ENCODE data around the gene EXOC3L1.

EXOC3L1 gene

DNA sequence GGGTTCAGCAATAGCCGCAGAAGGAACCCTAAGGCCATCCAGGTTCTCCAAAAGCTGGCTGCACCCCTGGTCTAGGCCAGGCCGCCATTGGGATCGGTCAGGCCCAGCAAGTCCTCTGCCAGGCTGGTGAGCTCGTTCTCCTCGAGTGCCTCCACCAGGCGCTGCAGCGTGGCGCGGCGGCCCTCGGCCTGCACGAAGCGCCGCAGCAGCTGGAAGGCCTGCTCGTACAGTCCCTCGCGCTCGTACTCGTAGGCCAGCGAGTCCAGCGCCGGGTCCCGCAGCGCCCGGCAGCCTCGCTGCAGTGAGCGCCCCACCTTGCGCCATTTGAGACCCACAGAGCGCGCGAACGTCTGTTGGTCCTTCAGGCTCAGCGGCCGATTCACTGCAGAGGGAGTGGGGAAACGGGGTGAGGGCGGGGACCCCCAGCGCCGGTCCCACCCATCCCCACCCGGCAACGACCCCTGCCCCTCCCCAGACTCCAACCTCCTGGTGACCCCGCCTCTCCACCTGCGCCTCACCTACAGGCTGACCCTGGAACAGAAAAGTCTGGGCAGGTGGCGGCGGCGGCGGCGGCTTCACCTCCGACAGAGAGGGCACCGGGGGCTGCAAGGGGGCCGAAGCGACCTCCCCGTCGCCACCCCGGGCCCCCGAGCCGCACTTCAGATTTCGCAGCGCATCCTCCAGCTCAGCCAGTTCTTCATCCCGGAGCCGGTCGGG lies 35.2 kb downstream of the EXOC3L1 start:
- Histone ChIP-seq H3K9me3 (ENCODE audit: control insufficient read depth, insufficient read depth, low read depth, low read length) (no peaks in the 10 kb centered on the region), H3K4me1 (ENCODE audit: control insufficient read depth, insufficient read depth, low read length) (0 out of 2 replicates have a peak, but pooled peaks cover 3% of the 10 kb centered on the region), H3K27ac (ENCODE audit: extremely low read depth, low read depth, low read length) (no peak overlapping the region), H3K4me3 (ENCODE audit: low read depth, low read length) (no peak overlapping the region), H3K36me3 (ENCODE audit: control insufficient read depth in 2 of 2, insufficient read depth in 1 of 2, low read length in 2 of 2) (peaks cover 0 to under 1% of the 10 kb centered on the region in 2 experiments; a peak in 1 of 3 replicates)
- ChIA-PET POLR2A (interaction anchor here (0.5 to 2.0 kb wide), 7 partner anchors 15 to 194 kb away, joined by 3 to 10 read pairs (median 4); partner anchors contain the start of genes CES3 and NOL3), CTCF (interaction anchor here (0.5 to 7.4 kb wide), 53 partner anchors 10 to 292 kb away, joined by 3 to 155 read pairs (median 6); partner anchors contain the start of genes CBFB, CES3, EXOC3L1 and NOL3)
- TF ChIP-seq ZNF133 (tag by site-specific recombination; IDR thresholded peaks at IDR 0.05) (peak; percentile 94), ZNF292 (tag by site-specific recombination; IDR thresholded peaks at IDR 0.05; ENCODE audit: borderline replicate concordance, low read depth) (no peak)

GRCh38 chr16:67151431-67152097 lies 38.4 kb downstream of the EXOC3L1 start:
- Histone ChIP-seq H3K4me3 (ENCODE audit: low read depth, low read length) (no peak overlapping the region), H3K36me3 (ENCODE audit: control insufficient read depth in 2 of 2, insufficient read depth in 1 of 2, low read length in 2 of 2) (peaks cover 0 to 31% of the 10 kb centered on the region in 2 experiments; a peak in 1 of 3 replicates), H3K27ac (ENCODE audit: extremely low read depth, low read depth, low read length) (no peak overlapping the region), H3K4me1 (ENCODE audit: control insufficient read depth, insufficient read depth, low read length) (0 out of 2 replicates have a peak, but pooled peaks cover 3% of the 10 kb centered on the region), H3K9me3 (ENCODE audit: control insufficient read depth, insufficient read depth, low read depth, low read length) (no peaks in the 10 kb centered on the region)
- TF ChIP-seq ZNF335 (tag by site-specific recombination; conservative IDR thresholded peaks at IDR 0.05) = peak; percentile 22; the same call in 1 of the 2 replicates
- TF ChIP-seq ZBTB10 (tag by site-specific recombination; IDR thresholded peaks at IDR 0.05) = no peak
- ChIA-PET CTCF (interaction anchor here (0.7 to 7.4 kb wide), 6 partner anchors 10 to 256 kb away, joined by 3 to 155 read pairs (median 6); partner anchors contain the start of gene CES3), POLR2A (interaction anchor here (0.8 kb wide), 1 partner anchor 33 kb away, joined by 3 read pairs; no protein-coding TSS in a partner anchor)

- Histone ChIP-seq H3K4me1 (ENCODE audit: control insufficient read depth, insufficient read depth, low read length) (0 out of 2 replicates have a peak, but pooled peaks cover 3% of the 10 kb centered on the region), H3K9me3 (ENCODE audit: control insufficient read depth, insufficient read depth, low read depth, low read length) (no peaks in the 10 kb centered on the region), H3K36me3 (ENCODE audit: control insufficient read depth in 2 of 2, insufficient read depth in 1 of 2, low read length in 2 of 2) (peaks cover 0 to 38% of the 10 kb centered on the region in 2 experiments; a peak in 1 of 3 replicates), H3K27ac (ENCODE audit: extremely low read depth, low read depth, low read length) (no peak within 1 kb of the TSS; the same call in 1 of the 2 replicates), H3K4me3 (ENCODE audit: low read depth, low read length) (peak within 1 kb of the TSS; percentile 31)
- POLR2A ChIA-PET = interaction anchor here (0.8 kb wide), 1 partner anchor 34 kb away, joined by 3 read pairs; no protein-coding TSS in a partner anchor
- CTCF ChIA-PET = interaction anchor here (0.7 to 7.4 kb wide), 4 partner anchors 10 to 256 kb away, joined by 3 to 155 read pairs (median 6); no protein-coding TSS in a partner anchor
- TF ChIP-seq ZNF112 (tag by site-specific recombination; IDR thresholded peaks at IDR 0.05) (no peak), IKZF3 (tag by site-specific recombination; IDR thresholded peaks at IDR 0.05) (peak; percentile 28; the same call in 1 of the 2 replicates), ZNF449 (tag by site-specific recombination; IDR thresholded peaks at IDR 0.05) (no peak), ZBTB17 (tag by site-specific recombination; IDR thresholded peaks at IDR 0.05) (0 out of 2 replicates have a peak, but pooled peaks have one; percentile 43), ZNF776 (tag by site-specific recombination; IDR thresholded peaks at IDR 0.05; ENCODE audit: borderline replicate concordance) (no peak), ZBTB26 (tag by site-specific recombination; optimal IDR thresholded peaks at IDR 0.05) (peak; percentile 51), ZBTB10 (tag by site-specific recombination; IDR thresholded peaks at IDR 0.05) (peak; percentile 63), ZSCAN5A (tag by site-specific recombination; IDR thresholded peaks at IDR 0.05) (no peak), ZNF10 (tag by site-specific recombination; IDR thresholded peaks at IDR 0.05) (no peak), ZNF133 (tag by site-specific recombination; IDR thresholded peaks at IDR 0.05) (no peak), GLIS2 (tag by site-specific recombination; IDR thresholded peaks at IDR 0.05) (no peak)
- TF ChIP-seq, protein P1, sequence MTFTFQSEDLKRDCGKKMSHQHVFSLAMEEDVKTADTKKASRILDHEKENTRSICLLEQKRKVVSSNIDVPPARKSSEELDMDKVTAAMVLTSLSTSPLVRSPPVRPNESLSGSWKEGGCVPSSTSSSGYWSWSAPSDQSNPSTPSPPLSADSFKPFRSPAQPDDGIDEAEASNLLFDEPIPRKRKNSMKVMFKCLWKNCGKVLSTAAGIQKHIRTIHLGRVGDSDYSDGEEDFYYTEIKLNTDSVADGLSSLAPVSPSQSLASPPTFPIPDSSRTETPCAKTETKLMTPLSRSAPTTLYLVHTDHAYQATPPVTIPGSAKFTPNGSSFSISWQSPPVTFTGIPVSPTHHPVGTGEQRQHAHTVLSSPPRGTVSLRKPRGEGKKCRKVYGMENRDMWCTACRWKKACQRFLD (tag by site-specific recombination; IDR thresholded peaks at IDR 0.05) = 0 out of 2 replicates have a peak, but pooled peaks have one; percentile 40
Observed at GRCh38 chr16:67150833-67151396, 39.0 kb downstream of the EXOC3L1 start, which contains the start of gene B3GNT9. Gene B3GNT9, minus strand, starts transcription at chr16:67150998. Its CDS starts 513 bp downstream, at chr16:67150485.

Measured in HEK293 (cell line).